Measurements from ENCODE around the gene TSPAN31.

GRCh38 chr12:57718641-57719528 is 26.0 kb upstream of the TSPAN31 start:
- TF ChIP-seq EZH2 (IDR thresholded peaks at IDR 0.05) = no peak
- TF ChIP-seq POLR2AphosphoS5 (IDR thresholded peaks at IDR 0.05; ENCODE audit: borderline replicate concordance, low read depth, low read length) = no peak
